ENCODE data around the gene CHKA. TPM values are rescaled to one million over a fixed set of nuclear protein-coding genes. Genes with fewer than 3 reads are reported as not detected.

CHKA gene
- polyA plus RNA-seq, 1 donor (not counting 4 experiments of a cell fraction or from before 2014, with no cell fraction given) = 7.1 TPM

DNA sequence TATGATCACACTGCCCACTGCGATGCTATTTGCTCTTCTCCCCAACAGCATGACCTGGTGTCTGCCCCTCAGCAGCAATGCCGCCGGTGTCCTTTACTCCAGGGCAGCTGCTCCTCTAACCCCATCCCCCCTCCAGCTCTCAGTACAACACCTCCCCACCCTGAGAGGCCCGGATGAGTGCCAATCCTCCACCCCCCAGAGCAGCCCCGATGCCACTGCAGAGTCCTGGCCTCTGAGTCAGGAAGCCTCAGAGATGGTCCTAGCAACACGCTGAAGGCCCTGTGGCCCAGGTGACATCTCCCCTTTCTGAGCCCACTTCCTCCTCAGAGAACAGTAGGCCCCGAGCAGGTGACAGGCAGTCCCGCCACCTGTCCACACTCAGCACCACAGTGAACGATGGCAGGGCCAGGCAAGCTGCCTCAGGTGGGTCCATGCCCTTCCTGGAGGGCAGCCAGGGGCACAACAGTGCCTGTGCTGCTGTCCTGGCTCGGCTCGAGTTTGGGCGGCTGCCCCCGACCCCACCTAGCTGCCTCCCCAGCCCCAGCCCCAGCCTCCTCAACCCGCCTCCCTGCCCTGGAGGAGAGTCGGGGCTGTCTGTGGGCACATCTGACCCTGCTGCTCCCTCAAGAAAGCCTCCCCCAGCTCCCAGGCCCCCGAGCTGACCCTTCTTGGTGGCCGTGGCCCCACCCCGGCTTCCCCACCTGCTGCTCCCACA is 94.6 kb downstream of the CHKA start:
- no peak overlapping the region for H3K4me2 ChIP-seq (ENCODE audit: control insufficient read depth, extremely low read depth, insufficient read depth, low read depth, low read length)
- H2AFZ ChIP-seq (ENCODE audit: control insufficient read depth, low read length) = no peak overlapping the region
- no peaks in the 10 kb centered on the region for H3K9me1 ChIP-seq (ENCODE audit: control insufficient read depth, extremely low read depth, insufficient read depth, low read length)
- H3K9me3 ChIP-seq (ENCODE audit: control insufficient read depth, low read depth, low read length) = no peaks in the 10 kb centered on the region
- no peak overlapping the region for H3K9ac ChIP-seq (ENCODE audit: control insufficient read depth, extremely low read depth, insufficient read depth, low read length)
- no peak overlapping the region for H3K27ac ChIP-seq (ENCODE audit: control insufficient read depth, insufficient read depth, low read length)
- H3K4me3 ChIP-seq (ENCODE audit: control insufficient read depth in 2 of 3, extremely low read depth in 1 of 3, insufficient read depth in 2 of 3, low read depth in 1 of 3, low read length in 3 of 3) = no peak overlapping the region
- TF ChIP-seq, protein P1, sequence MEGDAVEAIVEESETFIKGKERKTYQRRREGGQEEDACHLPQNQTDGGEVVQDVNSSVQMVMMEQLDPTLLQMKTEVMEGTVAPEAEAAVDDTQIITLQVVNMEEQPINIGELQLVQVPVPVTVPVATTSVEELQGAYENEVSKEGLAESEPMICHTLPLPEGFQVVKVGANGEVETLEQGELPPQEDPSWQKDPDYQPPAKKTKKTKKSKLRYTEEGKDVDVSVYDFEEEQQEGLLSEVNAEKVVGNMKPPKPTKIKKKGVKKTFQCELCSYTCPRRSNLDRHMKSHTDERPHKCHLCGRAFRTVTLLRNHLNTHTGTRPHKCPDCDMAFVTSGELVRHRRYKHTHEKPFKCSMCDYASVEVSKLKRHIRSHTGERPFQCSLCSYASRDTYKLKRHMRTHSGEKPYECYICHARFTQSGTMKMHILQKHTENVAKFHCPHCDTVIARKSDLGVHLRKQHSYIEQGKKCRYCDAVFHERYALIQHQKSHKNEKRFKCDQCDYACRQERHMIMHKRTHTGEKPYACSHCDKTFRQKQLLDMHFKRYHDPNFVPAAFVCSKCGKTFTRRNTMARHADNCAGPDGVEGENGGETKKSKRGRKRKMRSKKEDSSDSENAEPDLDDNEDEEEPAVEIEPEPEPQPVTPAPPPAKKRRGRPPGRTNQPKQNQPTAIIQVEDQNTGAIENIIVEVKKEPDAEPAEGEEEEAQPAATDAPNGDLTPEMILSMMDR (optimal IDR thresholded peaks at IDR 0.05 in 1 of 3, IDR thresholded peaks at IDR 0.05 in 1 of 3, conservative IDR thresholded peaks at IDR 0.05 in 1 of 3; ENCODE audit: extremely low read depth in 1 of 3, insufficient read depth in 2 of 3, low read length in 3 of 3) = no peak
- no peak for TF ChIP-seq EZH2 (IDR thresholded peaks at IDR 0.05; ENCODE audit: low read length)
- H3K4me1 ChIP-seq (ENCODE audit: control insufficient read depth, extremely low read depth, insufficient read depth, low read length) = peaks cover 19% of the 10 kb centered on the region
- FAIRE-seq (no peak), DNase-seq (ENCODE audit: low read depth, low spot score) (no peak)
- no peaks in the 10 kb centered on the region for H3K27me3 ChIP-seq (ENCODE audit: control insufficient read depth, extremely low read depth, insufficient read depth, low read length)
- no peaks in the 10 kb centered on the region for H3K36me3 ChIP-seq (ENCODE audit: control insufficient read depth in 2 of 2, extremely low read depth in 1 of 2, insufficient read depth in 2 of 2, low read length in 2 of 2)
- no peaks in the 10 kb centered on the region for H4K20me1 ChIP-seq (ENCODE audit: control insufficient read depth, extremely low read depth, insufficient read depth, low read length)
- dilution Hi-C loops (cut with MboI; ENCODE audit: extremely low pct_ligation_motif_present, low sequenced_read_pairs) = no loop called here
- H3K79me2 ChIP-seq (ENCODE audit: control insufficient read depth, insufficient read depth, low read length) = peaks cover 10% of the 10 kb centered on the region

DNA sequence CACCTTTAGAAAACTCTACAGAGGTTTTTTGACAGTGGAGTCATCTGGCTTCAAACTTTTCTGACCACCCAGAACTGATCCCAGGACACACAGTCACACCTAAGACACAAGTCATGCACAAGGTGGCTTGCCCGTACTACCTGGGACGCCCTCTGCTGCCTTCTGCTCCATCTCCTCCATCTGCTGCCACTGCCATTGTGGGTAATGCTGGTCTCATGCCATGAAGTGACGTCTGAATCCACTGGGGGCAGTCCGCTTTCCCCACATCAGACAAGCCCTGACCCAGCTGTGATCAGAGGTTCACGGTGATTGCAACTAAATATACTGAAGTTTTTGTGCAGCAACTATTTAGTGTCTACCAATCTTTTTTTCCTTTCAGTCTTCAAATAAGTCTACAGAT is 96.1 kb downstream of the CHKA start:
- Histone ChIP-seq H3K27ac (ENCODE audit: control insufficient read depth, insufficient read depth, low read length) (no peak overlapping the region), H4K20me1 (ENCODE audit: control insufficient read depth, extremely low read depth, insufficient read depth, low read length) (no peaks in the 10 kb centered on the region), H3K9ac (ENCODE audit: control insufficient read depth, extremely low read depth, insufficient read depth, low read length) (no peak overlapping the region), H3K4me1 (ENCODE audit: control insufficient read depth, extremely low read depth, insufficient read depth, low read length) (peaks cover 15% of the 10 kb centered on the region), H3K36me3 (ENCODE audit: control insufficient read depth in 2 of 2, extremely low read depth in 1 of 2, insufficient read depth in 2 of 2, low read length in 2 of 2) (no peaks in the 10 kb centered on the region), H3K9me1 (ENCODE audit: control insufficient read depth, extremely low read depth, insufficient read depth, low read length) (no peaks in the 10 kb centered on the region), H3K79me2 (ENCODE audit: control insufficient read depth, insufficient read depth, low read length) (no peaks in the 10 kb centered on the region), H3K27me3 (ENCODE audit: control insufficient read depth, extremely low read depth, insufficient read depth, low read length) (no peaks in the 10 kb centered on the region), H2AFZ (ENCODE audit: control insufficient read depth, low read length) (no peak overlapping the region), H3K9me3 (ENCODE audit: control insufficient read depth, low read depth, low read length) (no peaks in the 10 kb centered on the region), H3K4me3 (ENCODE audit: control insufficient read depth in 2 of 3, extremely low read depth in 1 of 3, insufficient read depth in 2 of 3, low read depth in 1 of 3, low read length in 3 of 3) (no peak overlapping the region), H3K4me2 (ENCODE audit: control insufficient read depth, extremely low read depth, insufficient read depth, low read depth, low read length) (no peak overlapping the region)
- DNase-seq (ENCODE audit: low read depth, low spot score) (no peak), FAIRE-seq (no peak)
- TF ChIP-seq, protein P1 (optimal IDR thresholded peaks at IDR 0.05 in 1 of 3, IDR thresholded peaks at IDR 0.05 in 1 of 3, conservative IDR thresholded peaks at IDR 0.05 in 1 of 3; ENCODE audit: extremely low read depth in 1 of 3, insufficient read depth in 2 of 3, low read length in 3 of 3) = no peak
- TF ChIP-seq EZH2 (IDR thresholded peaks at IDR 0.05; ENCODE audit: low read length) = no peak
- dilution Hi-C loops (cut with MboI; ENCODE audit: extremely low pct_ligation_motif_present, low sequenced_read_pairs) = no loop called here
